Peyer's patch (tissue), 4 donors: ENCODE results near the gene METAP1D.
"Not testable (repeated sequence)": the region's sequence is repeated elsewhere in the genome, so short reads cannot be mapped to it uniquely, and the experiment has no call there.

Source experiments
- POLR2A ChIP-seq, 2 donors: fragments of 450-650 bp; IDR thresholded peaks; one replicate each; pipeline ENCODE4 v1.5.1; 2017; ENCODE audit warnings: antibody characterized with exemption in 2 of 2, mild to moderate bottlenecking in 2 of 2, moderate library complexity in 2 of 2
- TF ChIP-seq, protein P1 (sequence below), 6 experiments: fragments of 450-650 bp in 4 of 6; fragments of 200-600 bp in 2 of 6; sonication (generic) in 1 of 6; IDR thresholded peaks; one replicate each; pipeline ENCODE4 v1.5.1; 2017 to 2019; ENCODE audit warnings: antibody characterized with exemption in 6 of 6, mild to moderate bottlenecking in 3 of 6, moderate library complexity in 1 of 6

DNA sequence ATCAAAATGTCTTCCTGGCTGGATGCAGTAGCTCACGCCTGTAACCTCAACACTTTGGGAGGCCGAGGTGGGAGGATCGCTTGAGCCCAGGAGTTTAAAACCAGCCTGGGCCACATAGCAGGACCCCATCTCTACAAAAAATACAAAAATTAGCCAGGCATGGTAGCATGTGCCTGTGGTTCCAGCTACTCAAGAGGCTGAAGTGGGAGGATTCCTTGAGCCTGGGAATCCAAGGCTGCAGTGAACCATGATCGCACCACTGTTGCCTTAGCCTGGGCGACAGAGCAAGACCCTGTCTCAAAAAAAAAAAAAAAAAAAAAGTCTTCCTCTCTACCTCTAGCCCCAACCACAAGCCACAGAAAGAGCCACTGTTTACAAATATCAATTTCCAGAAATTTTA, 60.4 kb downstream of the METAP1D start:
- TF ChIP-seq, protein P1, sequence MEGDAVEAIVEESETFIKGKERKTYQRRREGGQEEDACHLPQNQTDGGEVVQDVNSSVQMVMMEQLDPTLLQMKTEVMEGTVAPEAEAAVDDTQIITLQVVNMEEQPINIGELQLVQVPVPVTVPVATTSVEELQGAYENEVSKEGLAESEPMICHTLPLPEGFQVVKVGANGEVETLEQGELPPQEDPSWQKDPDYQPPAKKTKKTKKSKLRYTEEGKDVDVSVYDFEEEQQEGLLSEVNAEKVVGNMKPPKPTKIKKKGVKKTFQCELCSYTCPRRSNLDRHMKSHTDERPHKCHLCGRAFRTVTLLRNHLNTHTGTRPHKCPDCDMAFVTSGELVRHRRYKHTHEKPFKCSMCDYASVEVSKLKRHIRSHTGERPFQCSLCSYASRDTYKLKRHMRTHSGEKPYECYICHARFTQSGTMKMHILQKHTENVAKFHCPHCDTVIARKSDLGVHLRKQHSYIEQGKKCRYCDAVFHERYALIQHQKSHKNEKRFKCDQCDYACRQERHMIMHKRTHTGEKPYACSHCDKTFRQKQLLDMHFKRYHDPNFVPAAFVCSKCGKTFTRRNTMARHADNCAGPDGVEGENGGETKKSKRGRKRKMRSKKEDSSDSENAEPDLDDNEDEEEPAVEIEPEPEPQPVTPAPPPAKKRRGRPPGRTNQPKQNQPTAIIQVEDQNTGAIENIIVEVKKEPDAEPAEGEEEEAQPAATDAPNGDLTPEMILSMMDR (IDR thresholded peaks at IDR 0.05) = not testable (repeated sequence)
- TF ChIP-seq POLR2A (IDR thresholded peaks at IDR 0.05) = not testable (repeated sequence)
